Brain microvascular endothelial cell (primary cell): ENCODE measurements around the gene WBP2.
"Not testable (repeated sequence)": the region's sequence is repeated elsewhere in the genome, so short reads cannot be mapped to it uniquely, and the experiment has no call there.

Source experiments
- DNase-seq: peaks from one replicate; pipeline ENCODE4 v3.0.0-alpha.2; 2020
- H3K27ac ChIP-seq: fragments of 250-450 bp; sonication (Bioruptor Pico); 2 replicates; pipeline ENCODE4 v1.5.1; 2020; ENCODE audit warnings: mild to moderate bottlenecking, moderate library complexity
- H3K27me3 ChIP-seq: fragments of 250-450 bp; sonication (Bioruptor Pico); replicated peaks from 2 replicates; pipeline ENCODE4 v1.5.1; 2020; ENCODE audit warnings: mild to moderate bottlenecking
- H3K36me3 ChIP-seq: fragments of 250-450 bp; sonication (Bioruptor Pico); replicated peaks from 2 replicates; pipeline ENCODE4 v1.5.1; 2020; ENCODE audit warnings: mild to moderate bottlenecking
- H3K4me3 ChIP-seq: 2 replicates; pipeline ENCODE4 v1.5.1; 2011; ENCODE audit warnings: low read depth, mild to moderate bottlenecking, control low read depth, low read length, moderate library complexity
- in situ Hi-C: cut with HindIII; loops from 2 replicates; pipeline ENCODE4 v1.10.0; 2017; ENCODE audit warnings: low sequenced_read_pairs, low pct_ligation_motif_present
- TF ChIP-seq, protein P1 (sequence below): IDR thresholded peaks from 2 replicates; pipeline ENCODE4 v1.5.1; 2011; ENCODE audit warnings: low read depth, mild to moderate bottlenecking, moderate library complexity, low read length, control low read depth, inconsistent platforms; ENCODE audit errors: missing control alignments

The WBP2 gene

GRCh38 chr17:75869282-75870141 lies 14.4 kb upstream of the WBP2 start:
- in situ Hi-C loops = no loop called here
- no peak for DNase-seq
- Histone ChIP-seq H3K27me3 (no peaks in the 10 kb centered on the region), H3K4me3 (no peak overlapping the region), H3K36me3 (no peaks in the 10 kb centered on the region), H3K27ac (no peak overlapping the region)
- TF ChIP-seq, protein P1, sequence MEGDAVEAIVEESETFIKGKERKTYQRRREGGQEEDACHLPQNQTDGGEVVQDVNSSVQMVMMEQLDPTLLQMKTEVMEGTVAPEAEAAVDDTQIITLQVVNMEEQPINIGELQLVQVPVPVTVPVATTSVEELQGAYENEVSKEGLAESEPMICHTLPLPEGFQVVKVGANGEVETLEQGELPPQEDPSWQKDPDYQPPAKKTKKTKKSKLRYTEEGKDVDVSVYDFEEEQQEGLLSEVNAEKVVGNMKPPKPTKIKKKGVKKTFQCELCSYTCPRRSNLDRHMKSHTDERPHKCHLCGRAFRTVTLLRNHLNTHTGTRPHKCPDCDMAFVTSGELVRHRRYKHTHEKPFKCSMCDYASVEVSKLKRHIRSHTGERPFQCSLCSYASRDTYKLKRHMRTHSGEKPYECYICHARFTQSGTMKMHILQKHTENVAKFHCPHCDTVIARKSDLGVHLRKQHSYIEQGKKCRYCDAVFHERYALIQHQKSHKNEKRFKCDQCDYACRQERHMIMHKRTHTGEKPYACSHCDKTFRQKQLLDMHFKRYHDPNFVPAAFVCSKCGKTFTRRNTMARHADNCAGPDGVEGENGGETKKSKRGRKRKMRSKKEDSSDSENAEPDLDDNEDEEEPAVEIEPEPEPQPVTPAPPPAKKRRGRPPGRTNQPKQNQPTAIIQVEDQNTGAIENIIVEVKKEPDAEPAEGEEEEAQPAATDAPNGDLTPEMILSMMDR = no peak

GRCh38 chr17:75868730-75869281 lies 13.7 kb upstream of the WBP2 start:
- DNase-seq, in situ Hi-C loops, H3K27me3 ChIP-seq, H3K36me3 ChIP-seq, H3K4me3 ChIP-seq, H3K27ac ChIP-seq: not testable (repeated sequence)

DNA sequence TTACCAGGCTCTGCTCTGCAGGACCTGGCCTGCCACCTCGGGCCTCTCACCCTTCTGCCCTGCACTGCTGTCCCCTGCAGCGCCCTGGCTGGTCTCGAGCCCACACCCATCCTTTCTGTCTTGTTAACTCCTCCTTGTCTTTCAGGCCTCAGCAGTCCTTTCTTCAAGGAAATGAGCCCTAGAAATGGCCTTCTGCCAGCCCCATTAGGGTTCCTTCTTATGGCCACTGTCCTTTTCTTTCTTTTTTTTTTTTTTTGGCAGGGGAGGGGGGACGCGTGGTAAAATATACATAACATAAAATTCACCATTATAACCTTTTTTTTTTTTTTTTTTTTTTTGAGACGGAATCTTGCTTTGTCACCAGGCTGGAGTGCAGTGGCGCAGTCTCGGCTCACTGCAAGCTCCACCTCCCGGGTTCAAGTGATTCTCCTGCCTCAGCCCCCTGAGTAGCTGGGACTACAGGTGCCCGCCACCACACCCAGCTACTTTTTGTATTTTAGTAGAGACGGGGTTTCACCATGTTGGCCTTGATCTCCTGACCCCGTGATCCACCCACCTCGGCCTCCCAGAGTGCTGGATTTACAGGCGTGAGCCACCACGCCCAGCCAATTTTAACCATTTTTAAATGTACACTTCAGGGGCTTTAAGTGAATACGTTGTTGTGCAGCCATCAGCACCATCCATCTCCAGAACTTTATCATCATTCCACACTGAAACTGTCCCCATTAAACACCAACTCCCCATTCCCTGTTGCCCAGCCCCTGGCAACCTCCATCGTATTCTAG lies 10.5 kb upstream of the WBP2 start:
- in situ Hi-C loops, H3K27me3 ChIP-seq, H3K27ac ChIP-seq, H3K4me3 ChIP-seq, H3K36me3 ChIP-seq, DNase-seq: not testable (repeated sequence)

GRCh38 chr17:75864887-75865286 lies 9.8 kb upstream of the WBP2 start:
- H3K27me3 ChIP-seq, H3K27ac ChIP-seq, in situ Hi-C loops, H3K4me3 ChIP-seq, H3K36me3 ChIP-seq, DNase-seq: not testable (repeated sequence)

DNA sequence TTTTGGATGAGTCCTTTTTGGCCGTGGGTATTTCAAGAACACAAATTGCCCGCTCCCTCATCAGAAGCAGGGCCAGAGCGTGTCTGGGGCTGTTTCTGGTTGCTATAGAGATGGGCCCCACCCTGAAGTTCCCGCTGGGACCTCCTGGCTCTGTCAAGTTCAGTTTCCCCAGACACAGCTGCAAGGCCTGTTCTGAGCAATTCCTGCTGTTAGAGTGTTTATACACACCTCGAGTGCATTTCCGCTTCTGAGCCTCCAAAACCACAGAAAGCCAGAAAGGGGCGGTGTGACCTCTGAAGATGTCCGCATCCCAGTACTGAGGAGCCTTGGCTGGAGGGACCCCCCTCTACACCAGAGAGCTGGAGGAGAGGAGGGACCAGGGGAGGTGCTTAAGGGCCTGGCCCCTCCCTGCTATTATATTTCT lies 9.3 kb upstream of the WBP2 start:
- DNase-seq = peak; percentile 68
- no peaks in the 10 kb centered on the region for H3K36me3 ChIP-seq
- no peak overlapping the region for H3K4me3 ChIP-seq
- in situ Hi-C loops = no loop called here
- peak overlapping the region; percentile 2 for H3K27ac ChIP-seq
- TF ChIP-seq, protein P1 = no peak
- H3K27me3 ChIP-seq = no peaks in the 10 kb centered on the region

GRCh38 chr17:75861927-75862317 lies 6.8 kb upstream of the WBP2 start:
- in situ Hi-C loops = no loop called here

GRCh38 chr17:75859358-75859757 lies 4.2 kb upstream of the WBP2 start:
- DNase-seq, H3K4me3 ChIP-seq, in situ Hi-C loops, H3K27me3 ChIP-seq, H3K27ac ChIP-seq, H3K36me3 ChIP-seq: not testable (repeated sequence)

More at GRCh38 chr17:75861927-75862317, 6.8 kb upstream of the WBP2 start:
- Histone ChIP-seq H3K27me3 (no peaks in the 10 kb centered on the region), H3K27ac (no peak overlapping the region), H3K36me3 (no peaks in the 10 kb centered on the region), H3K4me3 (no peak overlapping the region)
- DNase-seq = no peak
- TF ChIP-seq, protein P1 = no peak
